ENCODE results near the gene CYP4B1. TPM values are rescaled to one million over a fixed set of nuclear protein-coding genes. Genes with fewer than 3 reads are reported as not detected.

The CYP4B1 gene
- total RNA-seq (not detected in 2 replicates), polyA plus RNA-seq (not detected in 2 replicates), polyA minus RNA-seq (not detected in 2 replicates)
- total RNA-seq (2013) = not detected

DNA sequence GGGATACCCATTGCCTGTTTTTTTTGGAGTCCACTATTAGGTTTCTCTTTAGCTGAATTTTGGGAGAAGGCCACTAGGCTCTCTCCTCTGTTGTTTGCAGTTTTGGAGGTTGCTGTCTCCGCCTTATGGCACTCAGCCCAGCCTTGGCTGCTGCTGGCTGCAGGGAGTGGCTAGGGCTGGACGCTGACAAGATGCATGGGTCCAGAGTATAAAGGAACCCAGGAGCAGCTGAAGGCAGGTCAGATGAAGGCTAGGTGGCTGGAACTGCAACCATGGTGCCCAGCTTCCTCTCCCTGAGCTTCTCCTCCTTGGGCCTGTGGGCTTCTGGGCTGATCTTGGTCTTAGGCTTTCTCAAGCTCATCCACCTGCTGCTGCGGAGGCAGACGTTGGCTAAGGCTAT is at the start of gene CYP4B1:
Gene CYP4B1, plus strand, starts transcription at position 237 of the 400 bp plus-strand sequence. Its CDS starts 36 bp downstream, at position 273.
- no peak within 1 kb of the TSS for H3K4me3 Mint-ChIP-seq
- intact Hi-C loops (cut with micrococcal nuclease) = no loop called here
- H3K27ac Mint-ChIP-seq = no peak within 1 kb of the TSS
- no peaks in the 10 kb centered on the region for H3K36me3 ChIP-seq (replicated peaks in 1 of 2; ENCODE audit: control extremely low read depth in 1 of 2, control insufficient read depth in 1 of 2, extremely low read depth in 1 of 2, insufficient read depth in 2 of 2, low read length in 1 of 2)
- no peak for ATAC-seq (ENCODE audit: low read depth)
- no peaks in the 10 kb centered on the region for H3K27me3 ChIP-seq (replicated peaks in 1 of 4; ENCODE audit: control extremely low read depth in 1 of 4, control insufficient read depth in 3 of 4, insufficient read depth in 4 of 4, low read length in 3 of 4)
- H3K4me2 ChIP-seq (replicated peaks; ENCODE audit: low read depth, low read length, poor library complexity, severe bottlenecking) = no peak within 1 kb of the TSS
- DNase-seq = no peak
- POLR2A ChIA-PET = no interaction called here
- no peak within 1 kb of the TSS for H3K27ac ChIP-seq (ENCODE audit: low read length in 2 of 2)
- no peaks in the 10 kb centered on the region for H3K4me1 ChIP-seq (ENCODE audit: control insufficient read depth in 2 of 2, insufficient read depth in 2 of 2, low read length in 2 of 2)
- H3K4me3 ChIP-seq (ENCODE audit: control extremely low read depth in 1 of 5, extremely low read depth in 1 of 5, insufficient read depth in 1 of 5, low read depth in 2 of 5, low read length in 4 of 5) = no peak within 1 kb of the TSS
- no peak within 1 kb of the TSS for H2AFZ ChIP-seq (ENCODE audit: insufficient read depth, low read depth, low read length, poor library complexity, severe bottlenecking)
- 87% methylated on average over 3 of the region's 4 CpGs for WGBS (ENCODE audit: insufficient coverage)
- H3K4me1 Mint-ChIP-seq = no peaks in the 10 kb centered on the region
- peaks cover 21% of the 10 kb centered on the region for H3K27me3 Mint-ChIP-seq
- H4K20me1 ChIP-seq (ENCODE audit: control insufficient read depth, insufficient read depth, low read length, poor library complexity, severe bottlenecking) = no peaks in the 10 kb centered on the region
- TF ChIP-seq, protein P1, sequence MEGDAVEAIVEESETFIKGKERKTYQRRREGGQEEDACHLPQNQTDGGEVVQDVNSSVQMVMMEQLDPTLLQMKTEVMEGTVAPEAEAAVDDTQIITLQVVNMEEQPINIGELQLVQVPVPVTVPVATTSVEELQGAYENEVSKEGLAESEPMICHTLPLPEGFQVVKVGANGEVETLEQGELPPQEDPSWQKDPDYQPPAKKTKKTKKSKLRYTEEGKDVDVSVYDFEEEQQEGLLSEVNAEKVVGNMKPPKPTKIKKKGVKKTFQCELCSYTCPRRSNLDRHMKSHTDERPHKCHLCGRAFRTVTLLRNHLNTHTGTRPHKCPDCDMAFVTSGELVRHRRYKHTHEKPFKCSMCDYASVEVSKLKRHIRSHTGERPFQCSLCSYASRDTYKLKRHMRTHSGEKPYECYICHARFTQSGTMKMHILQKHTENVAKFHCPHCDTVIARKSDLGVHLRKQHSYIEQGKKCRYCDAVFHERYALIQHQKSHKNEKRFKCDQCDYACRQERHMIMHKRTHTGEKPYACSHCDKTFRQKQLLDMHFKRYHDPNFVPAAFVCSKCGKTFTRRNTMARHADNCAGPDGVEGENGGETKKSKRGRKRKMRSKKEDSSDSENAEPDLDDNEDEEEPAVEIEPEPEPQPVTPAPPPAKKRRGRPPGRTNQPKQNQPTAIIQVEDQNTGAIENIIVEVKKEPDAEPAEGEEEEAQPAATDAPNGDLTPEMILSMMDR (IDR thresholded peaks at IDR 0.05) = no peak
- no peak for TF ChIP-seq EZH2 (IDR thresholded peaks at IDR 0.05; ENCODE audit: borderline replicate concordance, insufficient read depth, low read depth, low read length, poor library complexity, severe bottlenecking)
- CTCF ChIA-PET = no interaction called here
- H3K79me2 ChIP-seq (ENCODE audit: control insufficient read depth, insufficient read depth, low read length) = no peaks in the 10 kb centered on the region
- peaks cover 0 to 3% (median 0%) of the 10 kb centered on the region in 3 donors for H3K9me3 ChIP-seq (ENCODE audit: control extremely low read depth in 1 of 3, control insufficient read depth in 2 of 3, insufficient read depth in 1 of 3, low read length in 2 of 3)
- H3K9ac ChIP-seq (ENCODE audit: low read length) = no peak within 1 kb of the TSS
- H3K9me3 Mint-ChIP-seq (ENCODE audit: insufficient read depth) = no peaks in the 10 kb centered on the region

DNA sequence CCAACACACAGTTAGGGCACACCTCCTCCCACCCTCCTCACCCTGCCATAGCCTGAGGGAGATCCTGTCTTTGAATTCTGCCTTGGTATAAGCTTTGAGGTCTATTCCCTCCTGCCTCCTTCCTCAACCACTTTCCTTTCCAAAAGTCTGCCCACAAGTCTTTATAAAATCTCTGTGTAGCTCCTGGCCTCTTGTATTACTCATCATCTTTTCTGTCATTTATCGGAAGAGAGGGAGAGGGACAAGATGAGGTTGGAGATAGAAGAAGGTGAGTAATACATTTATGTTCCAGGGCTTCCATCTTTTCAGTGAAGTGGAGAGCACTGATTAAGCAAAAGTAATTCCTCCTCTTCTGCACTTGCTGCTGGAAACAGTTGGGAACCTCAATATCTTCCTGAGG is 49.4 kb upstream of the CYP4B1 start:
- no peaks in the 10 kb centered on the region for H3K79me2 ChIP-seq (ENCODE audit: control insufficient read depth, insufficient read depth, low read length)
- no peaks in the 10 kb centered on the region for H3K4me1 Mint-ChIP-seq
- no peaks in the 10 kb centered on the region for H3K9me3 Mint-ChIP-seq (ENCODE audit: insufficient read depth)
- ChIA-PET POLR2A (no interaction called here), CTCF (no interaction called here)
- H3K4me3 Mint-ChIP-seq = no peak overlapping the region
- H3K4me2 ChIP-seq (replicated peaks; ENCODE audit: low read depth, low read length, poor library complexity, severe bottlenecking) = no peak overlapping the region
- 100% methylated on average over 1 of the region's 1 CpG for WGBS (ENCODE audit: insufficient coverage)
- H3K9me3 ChIP-seq (ENCODE audit: control extremely low read depth in 1 of 3, control insufficient read depth in 2 of 3, insufficient read depth in 1 of 3, low read length in 2 of 3) = no peaks in the 10 kb centered on the region
- ATAC-seq (ENCODE audit: low read depth) = no peak
- no peaks in the 10 kb centered on the region for H4K20me1 ChIP-seq (ENCODE audit: control insufficient read depth, insufficient read depth, low read length, poor library complexity, severe bottlenecking)
- H3K27me3 Mint-ChIP-seq = peaks cover 40% of the 10 kb centered on the region
- TF ChIP-seq, protein P1 (IDR thresholded peaks at IDR 0.05) = no peak
- TF ChIP-seq EZH2 (IDR thresholded peaks at IDR 0.05; ENCODE audit: borderline replicate concordance, insufficient read depth, low read depth, low read length, poor library complexity, severe bottlenecking) = no peak
- intact Hi-C loops (cut with micrococcal nuclease) = no loop called here
- H3K27ac ChIP-seq (ENCODE audit: low read length in 2 of 2) = no peak overlapping the region
- H3K9ac ChIP-seq (ENCODE audit: low read length) = no peak overlapping the region
- no peak overlapping the region for H2AFZ ChIP-seq (ENCODE audit: insufficient read depth, low read depth, low read length, poor library complexity, severe bottlenecking)
- no peak for DNase-seq
- no peak overlapping the region for H3K4me3 ChIP-seq (ENCODE audit: control extremely low read depth in 1 of 5, extremely low read depth in 1 of 5, insufficient read depth in 1 of 5, low read depth in 2 of 5, low read length in 4 of 5)
- peaks cover 0 to 7% (median 0%) of the 10 kb centered on the region in 4 experiments for H3K27me3 ChIP-seq (replicated peaks in 1 of 4; ENCODE audit: control extremely low read depth in 1 of 4, control insufficient read depth in 3 of 4, insufficient read depth in 4 of 4, low read length in 3 of 4)
- H3K36me3 ChIP-seq (replicated peaks in 1 of 2; ENCODE audit: control extremely low read depth in 1 of 2, control insufficient read depth in 1 of 2, extremely low read depth in 1 of 2, insufficient read depth in 2 of 2, low read length in 1 of 2) = no peaks in the 10 kb centered on the region
- no peak overlapping the region for H3K27ac Mint-ChIP-seq
- H3K4me1 ChIP-seq (ENCODE audit: control insufficient read depth in 2 of 2, insufficient read depth in 2 of 2, low read length in 2 of 2) = no peaks in the 10 kb centered on the region
